Smooth muscle cell (in vitro differentiated cells): Measurements from ENCODE around the gene NFKB1. TPM values are rescaled to one million over a fixed set of nuclear protein-coding genes. Genes with fewer than 3 reads are reported as not detected.
A peak's percentile ranks its signal among the peaks of the same experiment; 100 is the strongest.

Experiments
- DNase-seq: peaks from one replicate; lab custom pipeline; 2025; ENCODE audit not compliant: unreplicated experiment; lab: John Stamatoyannopoulos, UW
- H2AFZ ChIP-seq: fragments of 200-600 bp; sonication (generic); 2 replicates; pipeline ENCODE4 v1.6.0; 2016; ENCODE audit warnings: antibody characterized with exemption, low read depth, mild to moderate bottlenecking
- H3F3A ChIP-seq: fragments of 200-600 bp; sonication (generic); 2 replicates; pipeline ENCODE4 v1.6.0; 2017; ENCODE audit warnings: antibody characterized with exemption, low read depth
- H3K27ac ChIP-seq: fragments of 200-600 bp; sonication (generic); 2 replicates; pipeline ENCODE4 v1.5.1; 2016; ENCODE audit warnings: low read depth, mild to moderate bottlenecking
- H3K27me3 ChIP-seq: fragments of 200-600 bp; sonication (generic); 2 replicates; pipeline ENCODE4 v1.6.1; 2016; ENCODE audit warnings: low read depth, mild to moderate bottlenecking
- H3K36me3 ChIP-seq: fragments of 200-600 bp; sonication (generic); 2 replicates; pipeline ENCODE4 v1.5.1; 2016; ENCODE audit warnings: low read depth
- H3K4me1 ChIP-seq: fragments of 200-600 bp; sonication (generic); 2 replicates; pipeline ENCODE4 v1.5.1; 2016; ENCODE audit warnings: low read depth
- H3K4me2 ChIP-seq: fragments of 200-600 bp; sonication (generic); 2 replicates; pipeline ENCODE4 v1.6.0; 2016; ENCODE audit warnings: mild to moderate bottlenecking
- H3K4me3 ChIP-seq: fragments of 200-600 bp; sonication (generic); 2 replicates; pipeline ENCODE4 v1.5.1; 2016; ENCODE audit warnings: mild to moderate bottlenecking
- H3K79me2 ChIP-seq: fragments of 200-600 bp; sonication (generic); 2 replicates; pipeline ENCODE4 v1.6.0; 2016; ENCODE audit warnings: low read depth, mild to moderate bottlenecking
- H3K9ac ChIP-seq: fragments of 200-600 bp; sonication (generic); 2 replicates; pipeline ENCODE4 v1.6.0; 2016; ENCODE audit warnings: low read depth
- H3K9me3 ChIP-seq: fragments of 200-600 bp; sonication (generic); replicated peaks from 2 replicates; pipeline ENCODE4 v1.5.1; 2016; ENCODE audit warnings: low read depth
- H4K20me1 ChIP-seq: fragments of 200-600 bp; sonication (generic); 2 replicates; pipeline ENCODE4 v1.6.0; 2016; ENCODE audit warnings: low read depth
- WGBS: methylation state at CpG from one replicate; pipeline ENCODE4 v1.1.7; 2016; ENCODE audit warnings: low lambda C conversion rate; 5-methylcytosine and 5-hydroxymethylcytosine counted together
- polyA plus RNA-seq: library from polyadenylated mRNA; unstranded; fragments of >200 nt; fragmentation: Nextera tagmentation; extraction: Ambion mirVana; gene quantifications from 2 replicates; pipeline ENCODE4 v1.2.1, GENCODE V29; 2016
- total RNA-seq: library from RNA; depleted of rRNA; stranded (reverse); fragments of >200 nt; gene quantifications from 2 replicates; pipeline ENCODE4 v1.2.3, GENCODE V29; 2014
- TF ChIP-seq, protein P1 (sequence below): fragments of 200-600 bp; sonication (generic); IDR thresholded peaks from 2 replicates; pipeline ENCODE4 v1.5.1; 2017; ENCODE audit warnings: borderline replicate concordance, mild to moderate bottlenecking, antibody characterized with exemption; ENCODE audit not compliant: insufficient read depth, poor library complexity, severe bottlenecking

NFKB1 gene, protein sequence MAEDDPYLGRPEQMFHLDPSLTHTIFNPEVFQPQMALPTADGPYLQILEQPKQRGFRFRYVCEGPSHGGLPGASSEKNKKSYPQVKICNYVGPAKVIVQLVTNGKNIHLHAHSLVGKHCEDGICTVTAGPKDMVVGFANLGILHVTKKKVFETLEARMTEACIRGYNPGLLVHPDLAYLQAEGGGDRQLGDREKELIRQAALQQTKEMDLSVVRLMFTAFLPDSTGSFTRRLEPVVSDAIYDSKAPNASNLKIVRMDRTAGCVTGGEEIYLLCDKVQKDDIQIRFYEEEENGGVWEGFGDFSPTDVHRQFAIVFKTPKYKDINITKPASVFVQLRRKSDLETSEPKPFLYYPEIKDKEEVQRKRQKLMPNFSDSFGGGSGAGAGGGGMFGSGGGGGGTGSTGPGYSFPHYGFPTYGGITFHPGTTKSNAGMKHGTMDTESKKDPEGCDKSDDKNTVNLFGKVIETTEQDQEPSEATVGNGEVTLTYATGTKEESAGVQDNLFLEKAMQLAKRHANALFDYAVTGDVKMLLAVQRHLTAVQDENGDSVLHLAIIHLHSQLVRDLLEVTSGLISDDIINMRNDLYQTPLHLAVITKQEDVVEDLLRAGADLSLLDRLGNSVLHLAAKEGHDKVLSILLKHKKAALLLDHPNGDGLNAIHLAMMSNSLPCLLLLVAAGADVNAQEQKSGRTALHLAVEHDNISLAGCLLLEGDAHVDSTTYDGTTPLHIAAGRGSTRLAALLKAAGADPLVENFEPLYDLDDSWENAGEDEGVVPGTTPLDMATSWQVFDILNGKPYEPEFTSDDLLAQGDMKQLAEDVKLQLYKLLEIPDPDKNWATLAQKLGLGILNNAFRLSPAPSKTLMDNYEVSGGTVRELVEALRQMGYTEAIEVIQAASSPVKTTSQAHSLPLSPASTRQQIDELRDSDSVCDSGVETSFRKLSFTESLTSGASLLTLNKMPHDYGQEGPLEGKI
- total RNA-seq, result 15.6 and 30.4 TPM in 2 replicates
- 16.1 and 20.9 TPM in 2 replicates for polyA plus RNA-seq

DNA sequence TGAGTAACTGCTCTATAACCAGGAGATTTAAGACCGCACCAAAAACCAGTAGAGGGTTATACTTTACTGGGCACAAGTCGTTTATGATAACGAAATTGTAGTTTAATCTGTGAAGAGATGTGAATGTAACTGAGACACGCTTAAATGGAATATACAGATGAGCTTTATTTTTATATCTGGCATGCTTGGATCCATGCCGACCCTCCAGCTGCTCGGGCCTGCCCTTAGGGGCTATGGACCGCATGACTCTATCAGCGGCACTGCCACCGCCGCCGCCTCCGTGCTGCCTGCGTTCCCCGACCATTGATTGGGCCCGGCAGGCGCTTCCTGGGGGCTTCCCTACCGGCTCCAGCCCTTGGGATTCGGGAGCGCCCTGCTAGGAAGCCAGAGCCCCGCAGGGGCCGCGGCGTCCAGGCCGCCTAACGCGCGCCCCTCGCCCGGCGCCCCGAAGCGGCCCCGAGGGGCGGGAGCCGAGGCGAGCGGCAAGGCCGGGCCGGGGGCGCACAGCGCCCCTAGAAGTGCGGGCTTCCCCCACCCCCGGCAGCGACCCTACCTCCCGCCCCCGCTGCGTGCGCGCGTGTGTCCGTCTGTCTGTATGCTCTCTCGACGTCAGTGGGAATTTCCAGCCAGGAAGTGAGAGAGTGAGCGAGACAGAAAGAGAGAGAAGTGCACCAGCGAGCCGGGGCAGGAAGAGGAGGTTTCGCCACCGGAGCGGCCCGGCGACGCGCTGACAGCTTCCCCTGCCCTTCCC, at the start of gene NFKB1:
Gene NFKB1 (plus strand): TSS at position 664 of the 751 bp plus-strand sequence. CDS start 24,160 bp downstream, outside the sequence.
- TF ChIP-seq, protein P1, sequence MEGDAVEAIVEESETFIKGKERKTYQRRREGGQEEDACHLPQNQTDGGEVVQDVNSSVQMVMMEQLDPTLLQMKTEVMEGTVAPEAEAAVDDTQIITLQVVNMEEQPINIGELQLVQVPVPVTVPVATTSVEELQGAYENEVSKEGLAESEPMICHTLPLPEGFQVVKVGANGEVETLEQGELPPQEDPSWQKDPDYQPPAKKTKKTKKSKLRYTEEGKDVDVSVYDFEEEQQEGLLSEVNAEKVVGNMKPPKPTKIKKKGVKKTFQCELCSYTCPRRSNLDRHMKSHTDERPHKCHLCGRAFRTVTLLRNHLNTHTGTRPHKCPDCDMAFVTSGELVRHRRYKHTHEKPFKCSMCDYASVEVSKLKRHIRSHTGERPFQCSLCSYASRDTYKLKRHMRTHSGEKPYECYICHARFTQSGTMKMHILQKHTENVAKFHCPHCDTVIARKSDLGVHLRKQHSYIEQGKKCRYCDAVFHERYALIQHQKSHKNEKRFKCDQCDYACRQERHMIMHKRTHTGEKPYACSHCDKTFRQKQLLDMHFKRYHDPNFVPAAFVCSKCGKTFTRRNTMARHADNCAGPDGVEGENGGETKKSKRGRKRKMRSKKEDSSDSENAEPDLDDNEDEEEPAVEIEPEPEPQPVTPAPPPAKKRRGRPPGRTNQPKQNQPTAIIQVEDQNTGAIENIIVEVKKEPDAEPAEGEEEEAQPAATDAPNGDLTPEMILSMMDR, result no peak
- Histone ChIP-seq H3K9me3 (no peaks in the 10 kb centered on the region), H3K79me2 (peaks cover 49% of the 10 kb centered on the region), H3K27me3 (no peaks in the 10 kb centered on the region), H3K9ac (peak within 1 kb of the TSS; percentile 98), H3K4me1 (peaks cover 8% of the 10 kb centered on the region), H3K36me3 (no peaks in the 10 kb centered on the region), H3F3A (peaks cover 19% of the 10 kb centered on the region), H4K20me1 (peaks cover 42% of the 10 kb centered on the region), H3K27ac (peak within 1 kb of the TSS; percentile 97), H2AFZ (peak within 1 kb of the TSS; percentile 81), H3K4me3 (peak within 1 kb of the TSS; percentile 100), H3K4me2 (peak within 1 kb of the TSS; percentile 96)
- peak; percentile 61 for DNase-seq
- WGBS, result 10% methylated on average over 24 of the region's 63 CpGs

DNA sequence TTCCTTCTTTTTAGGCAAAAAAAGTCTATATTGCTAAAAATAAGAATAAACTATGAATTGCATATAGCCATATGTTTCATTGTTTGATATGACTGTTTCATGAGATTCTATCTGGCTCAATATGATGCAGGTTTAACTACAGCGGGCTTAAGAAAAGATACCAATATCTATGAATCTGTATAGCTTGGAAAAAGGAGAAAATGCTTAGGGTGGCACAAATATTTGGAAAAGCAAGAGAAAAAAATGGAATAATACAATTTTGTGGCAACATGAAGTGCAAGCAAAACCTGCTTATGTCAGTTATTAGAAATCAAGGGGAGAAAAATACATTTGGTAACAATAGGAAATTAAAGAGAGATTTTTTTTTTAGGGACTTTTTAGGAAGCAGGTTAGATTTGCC, 48.3 kb upstream of the NFKB1 start:
- Histone ChIP-seq H3F3A (no peaks in the 10 kb centered on the region), H3K27me3 (no peaks in the 10 kb centered on the region), H3K9me3 (no peaks in the 10 kb centered on the region), H3K9ac (no peak overlapping the region), H3K4me3 (no peak overlapping the region), H3K4me1 (peaks cover 3% of the 10 kb centered on the region), H4K20me1 (no peaks in the 10 kb centered on the region), H3K36me3 (no peaks in the 10 kb centered on the region), H3K4me2 (no peak overlapping the region), H3K79me2 (no peaks in the 10 kb centered on the region), H3K27ac (no peak overlapping the region), H2AFZ (no peak overlapping the region)
- WGBS, result 44% methylated on average over 1 of the region's 1 CpG
- TF ChIP-seq, protein P1, result no peak
- no peak for DNase-seq

DNA sequence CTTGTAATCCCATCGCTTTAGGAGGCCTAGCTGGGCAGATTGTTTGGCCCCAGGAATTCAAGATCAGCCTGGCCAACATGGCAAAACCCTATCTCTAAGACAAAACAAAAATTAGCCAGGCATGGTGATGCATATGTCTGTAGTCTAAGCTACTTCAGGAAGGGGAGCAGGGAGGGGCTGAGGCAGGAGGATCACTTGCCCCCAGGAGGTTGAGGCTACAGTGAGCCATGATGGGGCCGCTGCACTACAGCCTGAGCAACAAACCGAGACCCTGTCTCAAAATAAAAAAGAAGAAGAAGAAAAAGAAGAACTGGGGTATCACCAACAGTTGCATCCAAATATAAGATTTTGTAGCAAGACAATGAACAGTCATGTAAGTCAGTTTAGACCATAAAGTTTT, 47.3 kb upstream of the NFKB1 start:
- 95% methylated on average over 3 of the region's 3 CpGs for WGBS
- no peak overlapping the region for H3K4me3 ChIP-seq
- no peaks in the 10 kb centered on the region for H3K27me3 ChIP-seq
- H2AFZ ChIP-seq, result no peak overlapping the region
- H4K20me1 ChIP-seq, result no peaks in the 10 kb centered on the region
- no peak overlapping the region for H3K4me2 ChIP-seq
- H3K9ac ChIP-seq, result no peak overlapping the region
- TF ChIP-seq, protein P1, result no peak
- no peaks in the 10 kb centered on the region for H3K79me2 ChIP-seq
- H3K36me3 ChIP-seq, result no peaks in the 10 kb centered on the region
- H3K9me3 ChIP-seq, result no peaks in the 10 kb centered on the region
- H3K27ac ChIP-seq, result no peak overlapping the region
- H3F3A ChIP-seq, result no peaks in the 10 kb centered on the region
- H3K4me1 ChIP-seq, result peaks cover 3% of the 10 kb centered on the region
- no peak for DNase-seq
